HG02981 (cell line): ENCODE measurements around the gene C5orf46.
"Not testable (repeated sequence)": the region's sequence is repeated elsewhere in the genome, so short reads cannot be mapped to it uniquely, and the experiment has no call there.

ENCODE experiments used
- ATAC-seq: cut with Tn5 transposase; IDR thresholded peaks from one replicate; pipeline ENCODE4 v1.9.1; 2021; ENCODE audit warnings: mild to moderate bottlenecking, moderate library complexity; ENCODE audit not compliant: unreplicated experiment

The C5orf46 gene

GRCh38 chr5:147906326-147907095 lies at the start of gene C5orf46:
C5orf46 (minus strand) TSS chr5:147906538; CDS start chr5:147906501, 37 bp downstream.
- ATAC-seq = no peak

DNA sequence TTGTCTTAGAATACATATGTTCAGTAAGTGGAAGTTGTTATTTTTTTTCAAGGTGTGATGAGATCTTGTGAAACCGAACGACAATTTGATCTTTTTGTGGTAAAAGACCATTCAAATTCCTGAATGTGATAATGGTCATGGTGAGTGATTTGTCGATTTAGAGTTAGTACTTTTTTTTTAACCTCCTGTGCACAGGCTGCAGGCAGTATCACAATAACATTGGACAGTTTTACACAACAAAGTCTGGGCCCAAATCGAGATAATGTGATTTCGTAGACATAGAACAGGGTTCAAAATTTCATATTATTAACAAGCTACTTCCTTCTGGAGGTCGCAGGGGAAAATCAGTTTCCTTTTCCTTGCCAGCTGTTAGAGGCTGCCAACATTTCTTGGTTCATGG lies 48.6 kb upstream of the C5orf46 start:
- no peak for ATAC-seq

DNA sequence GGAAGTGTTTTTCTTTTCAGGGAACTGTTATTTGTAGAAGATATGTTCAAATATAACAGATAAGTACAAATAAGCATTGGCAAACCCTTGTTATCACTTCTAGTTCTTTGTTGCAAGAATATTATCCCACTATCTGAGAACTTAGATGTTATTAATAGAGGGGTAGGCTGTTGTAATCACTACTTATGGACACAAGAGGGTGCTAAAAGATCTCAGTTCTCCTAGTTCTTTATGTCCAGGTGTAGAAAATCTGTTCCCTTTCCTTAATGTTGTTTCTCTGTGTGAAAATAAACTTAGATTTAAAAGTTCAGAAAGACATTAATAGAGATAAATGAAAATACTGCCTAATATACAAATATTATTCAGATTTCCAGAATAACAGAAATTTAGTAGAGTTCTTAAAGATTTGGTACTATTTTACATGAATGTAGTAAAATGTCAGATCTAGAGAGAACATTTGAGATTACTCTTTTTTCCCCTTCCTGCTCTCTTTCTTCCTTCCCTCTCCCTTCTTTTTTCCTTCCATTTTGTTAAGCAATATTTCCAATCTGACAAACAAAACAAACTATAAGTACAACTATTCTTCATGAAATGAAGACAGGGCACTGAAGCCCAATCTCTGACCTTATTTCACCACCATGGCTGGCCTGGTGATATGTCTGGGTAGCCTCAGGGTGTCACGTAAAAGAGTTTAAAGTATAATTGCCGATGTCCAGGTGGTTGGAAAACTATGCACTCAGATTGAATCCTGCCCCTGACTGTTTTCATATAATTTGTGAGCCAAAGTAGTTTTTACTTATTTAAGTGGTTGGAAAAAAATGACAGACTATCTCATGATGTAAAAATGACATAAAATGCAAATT lies 43.6 kb upstream of the C5orf46 start:
- peak; percentile 89 for ATAC-seq

DNA sequence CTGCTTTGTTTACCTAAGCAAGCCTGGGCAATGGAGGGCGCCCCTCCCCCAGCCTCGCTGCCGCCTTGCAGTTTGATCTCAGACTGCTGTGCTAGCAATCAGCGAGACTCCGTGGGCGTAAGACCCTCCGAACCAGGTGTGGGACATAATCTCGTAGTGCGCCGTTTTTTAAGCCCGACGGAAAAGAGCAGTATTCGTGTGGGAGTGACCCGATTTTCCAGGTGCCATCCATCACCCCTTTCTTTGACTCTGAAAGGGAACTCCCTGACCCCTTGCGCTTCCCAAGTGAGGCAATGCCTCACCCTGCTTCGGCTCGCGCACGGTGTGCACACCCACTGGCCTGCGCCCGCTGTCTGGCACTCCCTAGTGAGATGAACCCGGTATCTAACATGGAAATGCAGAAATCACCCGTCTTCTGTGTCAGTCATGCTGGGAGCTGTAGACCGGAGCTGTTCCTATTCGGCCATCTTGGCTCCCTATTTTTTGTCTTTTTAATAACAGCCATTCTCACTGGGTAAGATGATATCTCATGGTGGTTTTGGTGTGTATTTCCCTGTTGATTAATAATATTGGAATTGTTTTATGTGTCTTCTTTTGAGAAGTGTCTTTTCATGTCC lies 40.4 kb upstream of the C5orf46 start:
- not testable (repeated sequence) for ATAC-seq

- ATAC-seq = no peak
These were observed 33.2 kb upstream of the C5orf46 start for GRCh38 chr5:147939431-147940114.

GRCh38 chr5:147935032-147935431 lies 28.7 kb upstream of the C5orf46 start:
- no peak for ATAC-seq

DNA sequence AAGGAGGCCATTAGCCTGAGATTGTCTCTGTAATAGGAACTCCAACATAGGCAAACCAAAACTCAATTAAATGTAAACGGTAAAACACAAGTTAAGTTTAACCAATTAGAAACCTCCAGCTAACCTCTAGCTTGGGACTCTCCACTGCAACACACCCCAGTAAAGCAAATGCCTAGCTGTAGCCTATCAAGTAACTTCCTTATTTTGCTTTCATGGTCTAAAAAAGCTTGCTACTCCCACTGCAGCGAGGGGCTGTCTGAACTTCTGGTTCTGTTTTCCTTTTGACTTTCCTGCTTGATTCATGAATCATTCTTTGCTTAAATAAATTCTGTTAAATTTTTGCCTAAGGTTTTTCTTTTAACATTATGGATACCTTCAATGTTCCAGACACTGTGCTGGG lies 24.4 kb upstream of the C5orf46 start:
- ATAC-seq = peak; percentile 68

DNA sequence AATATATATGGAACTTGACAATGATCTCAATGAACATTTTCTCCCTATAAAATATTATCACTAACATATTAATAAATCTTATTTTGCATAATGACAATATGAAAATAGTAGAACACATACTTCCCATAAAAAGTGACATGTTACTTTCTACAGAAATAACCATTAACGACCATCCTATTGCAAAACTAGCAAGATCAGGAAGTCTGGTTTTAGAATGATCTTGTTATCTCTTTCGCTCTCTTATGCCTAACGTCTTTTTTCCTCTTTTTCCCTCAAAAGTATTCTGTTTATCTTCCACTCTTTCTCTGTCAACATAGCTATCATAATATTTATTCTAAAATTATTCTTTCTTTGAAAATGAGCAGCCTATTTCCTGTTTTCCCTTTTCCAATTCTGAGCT lies 21.6 kb upstream of the C5orf46 start:
- ATAC-seq = no peak

GRCh38 chr5:147925020-147925419 lies 18.7 kb upstream of the C5orf46 start:
- no peak for ATAC-seq

DNA sequence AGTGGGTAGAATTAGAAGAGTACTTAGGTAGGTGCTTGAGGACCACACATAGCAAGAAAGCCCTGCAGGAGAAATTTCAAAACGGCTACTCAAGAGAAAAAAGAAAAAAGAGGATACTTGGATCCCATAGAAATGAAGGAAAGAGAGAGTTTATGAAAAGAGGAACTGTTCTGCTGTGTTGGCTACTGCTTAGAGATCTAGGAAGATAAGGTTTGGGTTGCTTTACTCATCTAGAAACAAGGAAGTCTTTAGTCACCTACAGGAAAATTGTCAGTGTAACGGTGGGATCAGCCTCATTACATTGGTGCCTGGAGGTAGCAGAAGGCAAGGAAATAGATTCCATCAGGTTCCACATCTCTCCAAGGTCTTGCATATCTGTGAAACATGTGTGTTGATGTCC lies 14.8 kb upstream of the C5orf46 start:
- no peak for ATAC-seq

- ATAC-seq = no peak
These were observed 14.2 kb upstream of the C5orf46 start for GRCh38 chr5:147920420-147921030.

DNA sequence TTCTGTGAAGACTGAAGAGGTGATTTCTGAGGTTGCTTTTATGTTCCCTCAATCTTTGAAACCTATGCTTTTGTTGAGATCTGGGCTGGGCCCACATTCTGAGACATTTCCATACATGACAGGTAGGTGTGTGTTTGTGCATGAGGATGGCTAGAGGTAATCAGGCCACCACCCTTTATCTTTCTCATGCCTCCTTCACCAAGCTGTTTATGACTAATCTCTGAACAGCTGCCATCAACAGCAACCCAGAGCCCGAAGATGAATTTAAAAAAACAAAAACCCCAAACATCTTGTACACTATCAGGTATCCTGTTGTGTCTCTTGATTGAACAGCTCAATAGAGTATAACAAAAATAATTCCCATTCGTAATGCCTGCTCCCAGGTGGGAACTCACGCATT lies 12.6 kb upstream of the C5orf46 start:
- no peak for ATAC-seq

- no peak for ATAC-seq
These were observed 11.9 kb upstream of the C5orf46 start for GRCh38 chr5:147918101-147918685.

DNA sequence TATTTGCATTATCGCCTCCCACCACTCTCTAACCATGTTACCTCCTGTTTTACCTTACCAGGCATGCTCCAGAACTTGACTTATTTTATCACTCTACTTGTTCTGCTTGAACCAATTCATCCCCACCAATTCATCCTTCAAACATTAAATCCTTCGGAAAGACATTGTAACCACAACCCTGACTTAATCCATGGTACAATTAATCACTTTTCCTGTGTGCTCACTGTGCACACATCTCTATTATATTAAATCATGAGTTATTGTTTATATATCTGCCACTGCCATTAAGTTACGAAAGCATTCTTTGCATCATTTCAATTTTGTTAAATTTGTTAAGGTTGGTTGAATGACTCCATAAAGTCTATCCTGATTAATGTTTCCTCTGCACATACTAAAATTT lies 7.4 kb upstream of the C5orf46 start:
- ATAC-seq = no peak

DNA sequence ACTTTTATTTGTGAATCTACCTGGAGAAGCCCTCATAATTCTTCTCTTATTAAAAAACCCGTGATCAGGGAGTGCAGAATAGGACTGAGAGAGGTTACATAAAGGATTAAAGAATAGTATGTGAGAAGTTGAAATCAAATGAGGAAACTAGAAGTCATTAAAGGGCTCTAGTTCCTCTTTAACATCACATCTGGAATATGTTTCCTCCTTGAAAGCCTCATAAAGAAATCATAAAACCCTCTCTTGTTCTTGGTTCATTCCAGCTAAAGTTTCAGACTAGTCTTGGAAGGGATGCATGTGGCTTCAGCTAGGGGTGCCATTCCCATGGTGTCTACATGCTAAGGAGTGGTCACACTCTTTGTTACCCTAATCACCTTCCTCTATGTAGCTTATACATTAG lies 5.7 kb upstream of the C5orf46 start:
- ATAC-seq = no peak

- ATAC-seq = no peak
These were observed 5.1 kb upstream of the C5orf46 start for GRCh38 chr5:147911427-147911826.

DNA sequence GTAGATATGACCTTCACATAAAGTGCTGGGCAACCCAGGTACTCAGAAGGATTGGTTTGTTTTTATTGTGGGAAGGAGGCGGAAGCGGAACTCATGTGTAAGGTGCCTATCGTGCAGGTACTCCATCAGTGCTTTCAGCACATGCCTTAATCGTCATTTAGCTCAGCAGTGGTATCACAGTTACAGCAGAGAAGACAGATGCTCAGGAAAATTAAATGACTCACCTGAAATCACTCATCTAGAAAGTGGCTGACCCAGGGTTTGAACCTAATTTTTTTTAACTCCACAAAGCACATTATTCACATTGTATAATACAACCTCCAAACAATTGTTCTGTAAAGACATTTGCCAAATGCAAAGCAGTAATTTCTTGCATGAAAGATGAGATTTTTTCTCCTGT lies 2.2 kb downstream of the C5orf46 start:
- no peak for ATAC-seq

DNA sequence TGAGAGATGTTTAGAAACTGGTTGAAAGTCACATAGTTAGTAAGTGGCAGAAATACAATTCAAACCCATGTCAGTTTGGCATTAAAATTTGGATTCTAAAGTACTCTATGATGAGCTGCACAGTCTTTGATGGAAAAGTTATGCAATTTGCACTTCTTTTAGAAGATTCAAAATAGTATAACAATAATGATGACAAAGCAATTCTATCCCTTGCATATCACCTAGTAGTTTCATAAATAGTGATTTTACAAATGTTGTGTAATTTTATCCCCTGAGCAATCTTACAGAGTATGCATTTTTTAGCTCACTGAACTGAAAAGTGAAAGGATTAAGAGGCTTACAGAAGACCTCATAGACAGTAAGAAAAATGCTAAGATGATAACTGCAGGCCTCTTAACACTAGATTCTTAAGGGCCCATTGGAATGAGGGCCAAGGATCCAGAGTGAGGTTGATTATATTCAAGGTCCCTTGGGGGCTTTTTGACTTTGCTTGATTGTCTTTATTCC lies 3.7 kb downstream of the C5orf46 start:
- no peak for ATAC-seq

DNA sequence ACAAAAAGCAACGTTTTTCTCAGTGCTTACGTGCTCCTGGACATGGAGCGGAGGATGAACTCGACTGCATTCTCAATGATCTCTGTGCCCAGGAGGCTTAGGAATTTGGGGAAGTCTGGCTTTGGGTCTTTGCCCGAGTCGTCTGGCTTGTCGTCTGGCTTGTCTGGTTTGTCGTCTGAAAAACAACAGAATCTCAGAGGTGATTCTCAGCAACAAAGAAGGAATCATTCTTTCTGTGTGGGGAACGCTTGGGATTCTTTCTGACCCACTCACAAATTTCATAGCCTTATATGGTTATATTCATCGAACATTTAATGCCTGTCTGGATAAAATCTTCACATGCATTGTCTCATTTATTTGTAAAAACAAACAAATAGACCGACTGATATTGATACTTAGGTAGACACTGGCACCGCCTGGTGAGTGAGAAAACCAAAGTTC lies 4.7 kb downstream of the C5orf46 start:
- ATAC-seq = no peak

- ATAC-seq = no peak
These were observed 7.4 kb downstream of the C5orf46 start for GRCh38 chr5:147898875-147899401.
